Measurements from ENCODE around the gene TLE4.
"Not testable (repeated sequence)": the region's sequence is repeated elsewhere in the genome, so short reads cannot be mapped to it uniquely, and the experiment has no call there.

The TLE4 gene

DNA sequence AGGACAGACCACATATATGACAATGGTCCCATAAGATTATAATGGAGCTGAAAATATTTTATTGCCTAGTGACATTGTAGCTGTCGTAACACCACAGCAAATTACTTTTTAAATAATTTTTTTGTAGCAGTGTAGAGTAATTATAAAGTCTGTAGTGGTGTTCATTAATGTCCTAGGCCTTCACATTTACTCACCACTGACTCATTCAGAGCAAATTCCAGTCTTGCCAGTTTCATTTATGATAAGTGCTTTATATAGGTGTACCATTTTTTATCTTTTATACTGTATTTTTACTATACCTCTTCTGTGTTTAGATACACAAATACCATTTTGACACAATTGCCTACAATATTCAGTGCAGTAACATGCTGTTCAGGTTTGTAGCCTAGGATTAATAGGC, 67.6 kb downstream of the TLE4 start:
- DNase-seq, result no peak

- not testable (repeated sequence) for DNase-seq
These were observed 68.3 kb downstream of the TLE4 start for GRCh38 chr9:79640067-79640466.

DNA sequence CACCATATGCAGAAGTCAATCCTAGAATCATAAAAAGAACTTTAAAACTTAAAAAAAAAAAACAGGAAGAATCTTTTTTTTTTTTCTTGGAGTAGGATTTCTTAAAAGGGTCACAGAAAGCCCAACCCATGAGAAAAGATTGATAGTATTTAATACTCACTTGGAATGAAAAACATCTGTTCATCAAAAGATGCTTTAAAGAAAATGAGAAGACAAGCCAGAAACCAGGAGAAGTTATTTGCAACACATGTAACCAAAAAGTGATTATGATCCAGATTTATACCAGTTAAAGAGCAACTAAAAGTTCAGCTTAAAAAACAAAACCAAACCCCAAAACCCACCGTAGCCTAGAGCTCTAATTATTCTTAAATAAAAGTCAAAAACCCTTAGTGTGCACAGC, 69.3 kb downstream of the TLE4 start:
- no peak for DNase-seq

GRCh38 chr9:79642671-79643070, 70.9 kb downstream of the TLE4 start:
- no peak for DNase-seq

GRCh38 chr9:79644048-79644447, 72.3 kb downstream of the TLE4 start:
- DNase-seq, result no peak

DNA sequence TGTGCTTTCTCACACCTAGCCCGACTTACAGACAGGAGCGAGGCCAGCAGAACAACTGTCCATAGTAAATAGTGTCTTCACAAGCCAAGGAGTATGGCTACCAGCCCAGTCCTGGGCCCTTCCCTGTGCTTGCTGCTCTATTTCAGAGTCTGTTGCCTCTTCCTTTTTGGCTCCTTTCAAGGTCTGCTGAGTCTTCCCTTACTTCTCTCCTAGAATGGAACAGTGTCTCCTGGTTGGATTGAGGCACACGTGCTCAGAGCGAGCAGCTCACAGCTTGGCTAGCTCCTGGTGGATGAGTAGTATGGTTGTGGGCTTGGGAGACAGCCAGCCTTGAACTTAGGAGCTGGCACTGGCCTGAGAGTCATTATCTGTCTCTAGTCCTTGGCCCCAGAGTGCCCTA, 72.8 kb downstream of the TLE4 start:
- DNase-seq, result no peak

GRCh38 chr9:79645110-79645509, 73.3 kb downstream of the TLE4 start:
- DNase-seq, result no peak

- no peak for DNase-seq
These were observed 74.3 kb downstream of the TLE4 start for GRCh38 chr9:79646096-79646495.

- DNase-seq, result no peak
These were observed 79.6 kb downstream of the TLE4 start for GRCh38 chr9:79651251-79651795.

DNA sequence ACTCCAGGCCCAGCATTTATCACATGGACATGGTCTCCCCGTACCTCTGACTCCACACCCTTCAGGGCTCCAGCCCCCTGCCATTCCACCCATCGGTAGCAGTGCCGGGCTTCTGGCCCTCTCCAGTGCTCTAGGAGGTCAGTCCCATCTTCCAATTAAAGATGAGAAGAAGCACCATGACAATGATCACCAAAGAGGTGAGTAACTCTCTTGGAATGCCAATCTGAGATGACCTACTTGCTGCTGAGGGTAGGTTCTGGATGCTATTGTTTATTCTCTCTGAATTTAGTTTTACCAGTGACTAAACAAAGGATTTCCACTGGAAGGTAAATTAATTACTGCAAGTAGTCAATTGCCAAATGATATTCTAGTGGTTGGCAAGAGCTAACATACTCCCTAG, 80.8 kb downstream of the TLE4 start:
- DNase-seq, result peak; percentile 39

DNA sequence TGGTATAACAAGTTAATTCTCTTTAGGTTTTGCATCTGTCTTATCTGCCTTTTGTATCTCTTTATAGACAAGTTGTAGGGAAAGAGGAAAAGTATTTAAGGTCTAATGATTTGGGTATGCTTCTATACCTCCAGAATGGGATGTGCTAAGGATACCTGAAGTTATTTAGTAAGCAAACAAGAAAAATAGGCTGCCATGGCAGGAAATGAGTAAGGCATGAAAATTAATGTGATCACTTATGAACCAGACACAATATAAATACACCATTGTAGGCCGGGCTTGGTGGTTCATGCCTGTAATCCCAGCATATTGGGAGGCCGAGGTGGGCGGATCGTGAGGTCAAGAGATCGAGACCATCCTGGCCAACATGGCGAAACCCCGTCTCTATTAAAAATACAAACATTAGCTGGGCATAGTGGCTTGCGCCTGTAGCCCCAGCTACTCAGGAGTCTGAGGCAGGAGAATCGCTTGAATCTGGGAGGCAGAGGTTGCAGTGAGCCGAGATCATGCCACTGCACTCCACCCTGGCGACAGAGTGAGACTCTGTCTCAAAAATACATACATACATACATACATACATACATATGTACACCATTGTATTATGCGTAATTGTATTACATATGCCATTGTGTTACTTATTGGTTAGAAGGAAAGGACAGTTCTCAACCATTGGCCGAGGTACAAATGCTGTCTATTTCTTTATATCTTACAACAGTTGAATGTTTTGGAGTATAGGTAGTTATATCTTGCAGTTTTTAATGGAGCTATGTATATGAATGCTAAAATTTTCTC, 83.0 kb downstream of the TLE4 start:
- not testable (repeated sequence) for DNase-seq

- DNase-seq, result no peak
These were observed 83.8 kb downstream of the TLE4 start for GRCh38 chr9:79655551-79655950.

- DNase-seq, result no peak
These were observed 84.4 kb downstream of the TLE4 start for GRCh38 chr9:79656169-79656568.

DNA sequence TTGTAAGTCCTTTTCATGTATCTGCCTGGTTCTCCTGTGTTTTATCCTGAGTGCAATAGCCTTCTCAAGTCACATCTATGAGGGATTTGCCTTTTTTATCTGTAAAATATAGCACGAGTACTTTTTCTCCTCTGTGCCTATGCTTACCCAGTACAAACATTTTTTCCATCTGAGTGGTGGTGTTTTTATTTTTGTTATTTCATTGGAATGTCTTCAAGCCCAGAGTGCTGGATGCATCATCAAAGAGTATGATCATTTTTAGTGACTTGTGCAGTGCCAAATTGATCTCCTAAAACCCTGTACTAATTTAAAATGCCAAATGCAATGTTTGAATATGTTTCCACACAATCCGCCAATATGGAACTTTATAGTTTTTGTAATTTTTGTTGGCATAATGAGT, 86.1 kb downstream of the TLE4 start:
- DNase-seq, result no peak

DNA sequence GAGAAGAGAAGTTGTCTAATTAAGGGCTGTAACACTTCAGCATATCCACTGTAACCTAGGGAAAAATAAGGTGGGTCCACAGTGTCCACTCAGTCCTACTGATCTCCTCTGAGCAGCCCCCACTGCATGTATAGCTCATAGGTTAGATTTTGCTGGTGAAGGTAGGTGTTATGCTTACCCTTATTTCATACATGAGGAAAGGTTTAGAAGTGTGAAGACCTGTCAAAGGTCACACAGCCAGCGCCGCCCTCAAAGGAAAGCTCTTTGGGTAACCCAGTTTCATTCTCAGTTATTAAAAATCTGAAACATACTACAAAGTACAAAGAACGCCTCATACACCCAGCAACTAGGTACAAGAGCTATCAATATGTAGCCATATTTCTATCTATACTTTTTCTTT, 87.2 kb downstream of the TLE4 start:
- no peak for DNase-seq

- no peak for DNase-seq
These were observed 88.8 kb downstream of the TLE4 start for GRCh38 chr9:79660615-79661014.

GRCh38 chr9:79661279-79661678, 89.5 kb downstream of the TLE4 start:
- DNase-seq, result no peak

- no peak for DNase-seq
These were observed 90.2 kb downstream of the TLE4 start for GRCh38 chr9:79661886-79662536.

- no peak for DNase-seq
These were observed 90.8 kb downstream of the TLE4 start for GRCh38 chr9:79662537-79662956.

DNA sequence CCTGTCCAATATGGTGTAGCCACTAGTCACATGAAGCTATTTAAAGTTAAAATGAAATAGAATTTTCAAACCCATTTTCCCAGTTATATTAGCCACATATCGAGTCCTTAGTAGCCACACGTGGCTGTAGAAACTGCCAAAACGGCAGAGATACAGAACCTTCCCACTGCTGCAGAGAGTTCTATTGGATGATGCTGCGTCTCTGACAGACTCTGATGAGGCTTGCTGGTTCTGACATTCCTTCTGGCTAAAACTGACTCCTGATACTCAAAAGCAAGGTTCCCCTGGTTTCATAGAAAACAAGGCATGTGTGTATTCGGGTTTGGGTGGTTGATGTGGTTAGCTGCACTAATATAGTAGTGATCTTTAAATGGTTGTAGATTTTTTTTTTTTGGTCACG, 91.5 kb downstream of the TLE4 start:
- DNase-seq, result no peak

GRCh38 chr9:79663878-79664277, 92.1 kb downstream of the TLE4 start:
- no peak for DNase-seq

DNA sequence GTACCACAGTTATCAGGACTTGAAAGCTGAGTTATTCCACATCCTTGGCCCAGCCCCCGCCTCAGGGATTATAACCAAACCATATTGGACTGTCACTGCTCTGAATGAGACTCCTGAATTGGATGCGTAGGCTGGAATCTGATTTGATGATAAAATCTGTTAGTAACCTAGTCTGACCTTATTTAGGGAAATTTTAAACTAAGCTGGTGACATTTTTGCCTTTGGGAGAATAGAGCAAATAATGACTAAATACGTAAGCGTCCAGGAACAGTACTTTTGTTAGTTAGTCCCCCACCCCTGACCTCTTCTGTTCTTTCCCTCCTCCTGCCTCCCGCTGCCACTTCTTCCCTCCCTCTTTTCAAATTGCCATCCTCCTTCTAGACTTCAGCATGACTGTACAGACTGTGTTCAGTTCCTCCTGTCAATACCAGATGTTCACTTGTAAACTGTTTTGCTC, 92.6 kb downstream of the TLE4 start:
- DNase-seq, result no peak

DNA sequence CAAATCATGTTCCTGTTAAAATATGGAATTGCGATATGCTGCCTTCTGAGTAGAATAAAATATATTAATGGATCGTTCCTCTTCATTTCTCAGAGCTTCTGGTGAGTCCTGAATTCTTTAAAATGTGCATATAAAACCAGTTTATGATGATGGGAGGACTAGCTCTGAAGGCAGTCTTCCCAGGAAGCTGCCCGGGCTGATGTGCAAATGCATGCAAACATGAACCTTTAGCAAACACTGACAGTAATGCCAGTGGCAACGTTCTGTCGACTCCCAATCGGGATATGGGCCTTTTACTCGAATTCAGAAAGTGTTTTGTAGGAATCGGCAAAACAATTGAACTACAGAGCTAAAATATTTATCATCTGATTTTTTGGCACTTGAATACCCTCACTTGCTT, 93.6 kb downstream of the TLE4 start:
- no peak for DNase-seq

- DNase-seq, result no peak
These were observed 94.2 kb downstream of the TLE4 start for GRCh38 chr9:79665931-79666330.

Measured in kidney glomerular epithelial cell (primary cell).